ENCODE results near the gene C12orf43. TPM values are rescaled to one million over a fixed set of nuclear protein-coding genes. Genes with fewer than 3 reads are reported as not detected.
"Not testable (repeated sequence)": the region's sequence is repeated elsewhere in the genome, so short reads cannot be mapped to it uniquely, and the experiment has no call there.

C12orf43 gene
- total RNA-seq (ENCODE audit: low replicate concordance) = 12.8 and 18.8 TPM in 2 replicates

- Histone ChIP-seq H3K4me2 (peak within 1 kb of the TSS; percentile 100), H3K79me2 (ENCODE audit: low read depth) (peaks cover 16% of the 10 kb centered on the region), H2AFZ (replicated peaks) (peak within 1 kb of the TSS; percentile 97), H3K9me3 (ENCODE audit: low read depth) (no peaks in the 10 kb centered on the region), H3K27me3 (no peaks in the 10 kb centered on the region), H3K4me3 (peak within 1 kb of the TSS; percentile 99), H3K27ac (peak within 1 kb of the TSS; percentile 91), H3K9ac (peak within 1 kb of the TSS; percentile 97), H3K4me1 (peaks cover 8% of the 10 kb centered on the region), H4K20me1 (ENCODE audit: low read depth) (no peaks in the 10 kb centered on the region), H3F3A (ENCODE audit: low read depth) (peaks cover 6% of the 10 kb centered on the region), H3K36me3 (no peaks in the 10 kb centered on the region)
- Mint-ChIP-seq H3K4me1 (peaks cover 16% of the 10 kb centered on the region), H3K4me3 (peak within 1 kb of the TSS; percentile 99), H3K27ac (peak within 1 kb of the TSS; percentile 89), H3K27me3 (ENCODE audit: insufficient read depth, low read depth) (peaks cover 8% of the 10 kb centered on the region), H3K9me3 (no peaks in the 10 kb centered on the region), H3K36me3 (peaks cover 3% of the 10 kb centered on the region)
- no peak for TF ChIP-seq CTCF (IDR thresholded peaks at IDR 0.05)
- TF ChIP-seq EZH2 (IDR thresholded peaks at IDR 0.05) = no peak
- TF ChIP-seq EZH2phosphoT487 (IDR thresholded peaks at IDR 0.05) = no peak
- peak; percentile 96 for DNase-seq (ENCODE audit: low spot score)
These were observed at the start of gene C12orf43 for GRCh38 chr12:121015825-121016766. TSS of gene C12orf43 (minus strand) at chr12:121016487. CDS start at chr12:121016474, 13 bp downstream.

GRCh38 chr12:121065345-121065744, 49.1 kb upstream of the C12orf43 start:
- Histone ChIP-seq H3K79me2 (ENCODE audit: low read depth) (no peaks in the 10 kb centered on the region), H3F3A (ENCODE audit: low read depth) (peaks cover 3% of the 10 kb centered on the region), H3K9ac (no peak overlapping the region), H3K4me2 (no peak overlapping the region), H3K27ac (no peak overlapping the region), H3K4me1 (peaks cover under 1% of the 10 kb centered on the region), H3K27me3 (no peaks in the 10 kb centered on the region), H4K20me1 (ENCODE audit: low read depth) (no peaks in the 10 kb centered on the region), H3K9me3 (ENCODE audit: low read depth) (no peaks in the 10 kb centered on the region), H3K4me3 (no peak overlapping the region), H2AFZ (replicated peaks) (no peak overlapping the region), H3K36me3 (no peaks in the 10 kb centered on the region)
- DNase-seq (ENCODE audit: low spot score) = no peak
- Mint-ChIP-seq H3K4me1 (no peaks in the 10 kb centered on the region), H3K9me3 (no peaks in the 10 kb centered on the region), H3K27me3 (ENCODE audit: insufficient read depth, low read depth) (peaks cover 6% of the 10 kb centered on the region), H3K36me3 (no peaks in the 10 kb centered on the region), H3K4me3 (no peak overlapping the region), H3K27ac (no peak overlapping the region)
- TF ChIP-seq CTCF (IDR thresholded peaks at IDR 0.05) (no peak), EZH2 (IDR thresholded peaks at IDR 0.05) (no peak), EZH2phosphoT487 (IDR thresholded peaks at IDR 0.05) (no peak)

- H3K9me3 ChIP-seq (ENCODE audit: low read depth); H4K20me1 ChIP-seq (ENCODE audit: low read depth); H3K27me3 Mint-ChIP-seq (ENCODE audit: insufficient read depth, low read depth); H3K4me3 Mint-ChIP-seq; H3K9ac ChIP-seq; H3K4me2 ChIP-seq; DNase-seq (ENCODE audit: low spot score); H3K27me3 ChIP-seq; H3K4me1 Mint-ChIP-seq; H3K36me3 Mint-ChIP-seq; H3K36me3 ChIP-seq; H3K79me2 ChIP-seq (ENCODE audit: low read depth); H3F3A ChIP-seq (ENCODE audit: low read depth); H3K4me3 ChIP-seq; H3K4me1 ChIP-seq; H2AFZ ChIP-seq (replicated peaks); H3K27ac ChIP-seq; H3K27ac Mint-ChIP-seq; H3K9me3 Mint-ChIP-seq: not testable (repeated sequence)
These were observed 48.3 kb upstream of the C12orf43 start for GRCh38 chr12:121064586-121064985.

- Histone ChIP-seq H3K4me2 (no peak overlapping the region), H4K20me1 (ENCODE audit: low read depth) (no peaks in the 10 kb centered on the region), H3F3A (ENCODE audit: low read depth) (peaks cover 3% of the 10 kb centered on the region), H3K36me3 (no peaks in the 10 kb centered on the region), H3K4me3 (no peak overlapping the region), H3K9me3 (ENCODE audit: low read depth) (no peaks in the 10 kb centered on the region), H3K9ac (no peak overlapping the region), H3K79me2 (ENCODE audit: low read depth) (no peaks in the 10 kb centered on the region), H2AFZ (replicated peaks) (no peak overlapping the region), H3K27me3 (no peaks in the 10 kb centered on the region), H3K27ac (no peak overlapping the region), H3K4me1 (peaks cover 4% of the 10 kb centered on the region)
- peaks cover 10% of the 10 kb centered on the region for H3K27me3 Mint-ChIP-seq (ENCODE audit: insufficient read depth, low read depth)
- H3K27ac Mint-ChIP-seq = no peak overlapping the region
- no peak for DNase-seq (ENCODE audit: low spot score)
- no peak for TF ChIP-seq CTCF (IDR thresholded peaks at IDR 0.05)
- TF ChIP-seq EZH2 (IDR thresholded peaks at IDR 0.05) = no peak
- no peak for TF ChIP-seq EZH2phosphoT487 (IDR thresholded peaks at IDR 0.05)
- H3K9me3 Mint-ChIP-seq = no peaks in the 10 kb centered on the region
- no peaks in the 10 kb centered on the region for H3K4me1 Mint-ChIP-seq
- no peak overlapping the region for H3K4me3 Mint-ChIP-seq
- no peaks in the 10 kb centered on the region for H3K36me3 Mint-ChIP-seq
These were observed 47.8 kb upstream of the C12orf43 start for GRCh38 chr12:121064116-121064515.
